H9 (cell line): ENCODE data around the gene SPTA1. TPM values are rescaled to one million over a fixed set of nuclear protein-coding genes. Genes with fewer than 3 reads are reported as not detected.
A peak's percentile ranks its signal among the peaks of the same experiment; 100 is the strongest.

Experiments
- DNase-seq: peaks from one replicate; pipeline ENCODE4 v3.0.0-alpha.2; 2017
- H2AFZ ChIP-seq: one replicate; pipeline ENCODE4 v1.6.1; 2013; ENCODE audit warnings: mild to moderate bottlenecking, low read length, control low read depth, moderate library complexity
- H2AK5ac ChIP-seq: 2 replicates; pipeline ENCODE4 v1.6.1; 2013; ENCODE audit warnings: low read length, control low read depth, mixed read lengths; ENCODE audit not compliant: insufficient read length
- H2BK120ac ChIP-seq: one replicate; pipeline ENCODE4 v1.6.1; 2013; ENCODE audit warnings: low read depth, mild to moderate bottlenecking, low read length, control low read depth, inconsistent platforms; ENCODE audit not compliant: poor library complexity, severe bottlenecking
- H2BK12ac ChIP-seq: 2 replicates; pipeline ENCODE4 v1.6.1; 2013; ENCODE audit warnings: low read length, control low read depth, mixed read lengths, low read depth; ENCODE audit not compliant: insufficient read length
- H2BK15ac ChIP-seq: 2 replicates; pipeline ENCODE4 v1.6.1; 2013; ENCODE audit warnings: low read depth, low read length, control low read depth
- H2BK20ac ChIP-seq: one replicate; pipeline ENCODE4 v1.6.1; 2013; ENCODE audit warnings: low read depth, mild to moderate bottlenecking, low read length, control low read depth, inconsistent platforms; ENCODE audit not compliant: poor library complexity, severe bottlenecking
- H2BK5ac ChIP-seq: 2 replicates; pipeline ENCODE4 v1.6.1; 2013; ENCODE audit warnings: low read length, control low read depth, mixed read lengths; ENCODE audit not compliant: insufficient read length
- H3K14ac ChIP-seq: 2 replicates; pipeline ENCODE4 v1.6.1; 2013; ENCODE audit warnings: low read length, control low read depth; ENCODE audit not compliant: insufficient read depth
- H3K18ac ChIP-seq: 2 replicates; pipeline ENCODE4 v1.6.1; 2013; ENCODE audit warnings: low read depth, mild to moderate bottlenecking, mixed read lengths, low read length, control low read depth; ENCODE audit not compliant: insufficient read length
- H3K23ac ChIP-seq: 2 replicates; pipeline ENCODE4 v1.6.1; 2013; ENCODE audit warnings: low read length, control low read depth, mixed read lengths, low read depth; ENCODE audit not compliant: insufficient read length
- H3K23me2 ChIP-seq: 2 replicates; pipeline ENCODE4 v1.6.1; 2013; ENCODE audit warnings: low read depth, mild to moderate bottlenecking, mixed read lengths, low read length, control low read depth; ENCODE audit not compliant: insufficient read length, poor library complexity, severe bottlenecking
- H3K27ac ChIP-seq: 2 replicates; pipeline ENCODE4 v1.5.1; 2013; ENCODE audit warnings: low read length, control low read depth, mixed read lengths, low read depth; ENCODE audit not compliant: insufficient read length
- H3K27me3 ChIP-seq: 2 replicates; pipeline ENCODE4 v1.6.1; 2013; ENCODE audit warnings: low read length, control low read depth, inconsistent platforms; ENCODE audit not compliant: insufficient read depth
- H3K4ac ChIP-seq: 2 replicates; pipeline ENCODE4 v1.6.1; 2013; ENCODE audit warnings: low read depth, mild to moderate bottlenecking, control low read depth, inconsistent platforms, low read length, moderate library complexity
- H3K4me1 ChIP-seq: 2 replicates; pipeline ENCODE4 v1.6.1; 2013; ENCODE audit warnings: low read length, control low read depth, inconsistent platforms; ENCODE audit not compliant: insufficient read depth
- H3K4me2 ChIP-seq: 2 replicates; pipeline ENCODE4 v1.6.1; 2013; ENCODE audit warnings: low read length, control low read depth, mixed read lengths; ENCODE audit not compliant: insufficient read length, insufficient read depth
- H3K56ac ChIP-seq: 2 replicates; pipeline ENCODE4 v1.6.1; 2013; ENCODE audit warnings: low read depth, mild to moderate bottlenecking, mixed read lengths, low read length, control low read depth; ENCODE audit not compliant: insufficient read length
- H3K79me1 ChIP-seq: 2 replicates; pipeline ENCODE4 v1.6.1; 2013; ENCODE audit warnings: low read depth, mild to moderate bottlenecking, moderate library complexity, low read length, control low read depth, inconsistent platforms; ENCODE audit not compliant: insufficient read depth, poor library complexity, severe bottlenecking
- H3K79me2 ChIP-seq: 2 replicates; pipeline ENCODE4 v1.6.1; 2013; ENCODE audit warnings: low read length, control low read depth, inconsistent platforms; ENCODE audit not compliant: insufficient read depth
- H3K9ac ChIP-seq: 2 replicates; pipeline ENCODE4 v1.6.1; 2013; ENCODE audit warnings: low read length, control low read depth, mixed read lengths; ENCODE audit not compliant: insufficient read length; ENCODE audit errors: extremely low read depth
- H3K9me3 ChIP-seq: one replicate; pipeline ENCODE4 v1.6.1; 2013; ENCODE audit warnings: low read depth, low read length, inconsistent platforms; ENCODE audit not compliant: control insufficient read depth
- H3T11ph ChIP-seq: one replicate; pipeline ENCODE4 v1.6.1; 2013; ENCODE audit warnings: mild to moderate bottlenecking, low read length, control low read depth, inconsistent platforms
- H4K20me1 ChIP-seq: one replicate; pipeline ENCODE4 v1.6.1; 2013; ENCODE audit not compliant: control insufficient read depth, insufficient read length, insufficient read depth
- H4K5ac ChIP-seq: 2 replicates; pipeline ENCODE4 v1.6.1; 2013; ENCODE audit warnings: low read depth, mild to moderate bottlenecking, mixed read lengths, low read length, control low read depth; ENCODE audit not compliant: insufficient read length
- H4K8ac ChIP-seq: replicated peaks from 2 replicates; pipeline ENCODE4 v1.6.1; 2013; ENCODE audit warnings: low read length, control low read depth, mixed read lengths, low read depth; ENCODE audit not compliant: insufficient read length
- H4K91ac ChIP-seq: 2 replicates; pipeline ENCODE4 v1.6.1; 2013; ENCODE audit warnings: low read depth, mild to moderate bottlenecking, moderate library complexity, mixed read lengths, low read length, control low read depth; ENCODE audit not compliant: insufficient read length
- H3K27ac Mint-ChIP-seq, 3 experiments: 2 replicates in 2 of 3; 3 replicates in 1 of 3; pipeline ENCODE4 v1.8.0; 2020 to 2021; ENCODE audit warnings: mixed read lengths in 3 of 3, mild to moderate bottlenecking in 1 of 3, moderate library complexity in 1 of 3
- H3K27me3 Mint-ChIP-seq: 2 replicates; pipeline ENCODE4 v1.8.0; 2021; ENCODE audit warnings: low read depth, mild to moderate bottlenecking, moderate library complexity, mixed read lengths
- H3K36me3 Mint-ChIP-seq, 3 experiments: 2 replicates in 2 of 3; 3 replicates in 1 of 3; pipeline ENCODE4 v1.8.0; 2020 to 2021; ENCODE audit warnings: low read depth in 3 of 3, mixed read lengths in 3 of 3; ENCODE audit not compliant: insufficient read depth in 1 of 3
- H3K4me1 Mint-ChIP-seq, 2 experiments: 2 replicates each; pipeline ENCODE4 v1.8.0; 2020; ENCODE audit warnings: mixed read lengths in 2 of 2
- H3K4me3 Mint-ChIP-seq, 2 experiments: 2 replicates in 1 of 2; 3 replicates in 1 of 2; pipeline ENCODE4 v1.8.0; 2020 to 2021; ENCODE audit warnings: mild to moderate bottlenecking in 2 of 2, mixed read lengths in 2 of 2, moderate library complexity in 1 of 2
- H3K9me3 Mint-ChIP-seq, 2 experiments: 2 replicates in 1 of 2; 3 replicates in 1 of 2; pipeline ENCODE4 v1.8.0; 2020; ENCODE audit warnings: mild to moderate bottlenecking in 2 of 2, mixed read lengths in 2 of 2, moderate library complexity in 1 of 2
- WGBS: extraction: QIAGEN DNeasy Blood & Tissue Kit; methylation state at CpG from one replicate; pipeline ENCODE4 v1.1.7; 2013; ENCODE audit warnings: missing lambda C conversion rate, low lambda C conversion rate, mixed read lengths; ENCODE audit not compliant: insufficient read length; ENCODE audit errors: extremely low coverage; 5-methylcytosine and 5-hydroxymethylcytosine counted together
- total RNA-seq: library from RNA; stranded (reverse); gene quantifications from 2 replicates; pipeline ENCODE4 v1.2.1, GENCODE V29; 2021
- TF ChIP-seq, protein P1 (sequence below): fragments of 200-600 bp; sonication (generic); conservative IDR thresholded peaks from 3 replicates; pipeline ENCODE4 v1.8.0; 2021; ENCODE audit warnings: antibody characterized with exemption, mild to moderate bottlenecking

SPTA1 gene
- total RNA-seq, 1 experiment from 2014 or later: not detected

DNA sequence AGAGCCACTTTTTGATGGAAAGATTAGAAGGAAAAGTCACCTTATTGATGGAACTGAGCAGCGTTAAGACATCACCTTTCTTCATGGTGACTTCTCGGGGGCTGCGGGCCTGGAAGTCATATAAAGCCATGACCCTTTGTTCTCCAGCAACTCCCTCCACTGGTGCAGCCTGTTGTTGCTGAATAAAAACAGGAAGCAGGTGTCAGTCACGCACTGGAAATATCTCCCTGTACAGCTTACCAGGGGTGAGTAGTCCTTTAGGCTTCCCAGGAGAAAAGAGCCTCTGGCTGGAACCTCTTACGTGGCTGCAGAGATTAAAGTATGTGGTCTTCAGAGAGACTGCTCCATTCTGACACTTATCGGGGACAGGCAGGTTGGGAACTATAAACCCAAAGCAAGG is 31.9 kb downstream of the SPTA1 start:
- Histone ChIP-seq H3K27me3 (no peaks in the 10 kb centered on the region; the same call in 1 of the 2 replicates), H3K9me3 (no peaks in the 10 kb centered on the region), H3K4me2 (no peak overlapping the region), H3K4me1 (no peaks in the 10 kb centered on the region; the same call in 1 of the 2 replicates), H3K9ac (no peak overlapping the region), H3K23me2 (no peaks in the 10 kb centered on the region), H2BK12ac (no peak overlapping the region), H2BK5ac (no peak overlapping the region), H4K5ac (no peak overlapping the region), H3K56ac (no peak overlapping the region), H2BK15ac (no peak overlapping the region), H3K27ac (no peak overlapping the region), H3K23ac (no peak overlapping the region), H3K79me2 (no peaks in the 10 kb centered on the region), H2BK120ac (no peak overlapping the region), H4K8ac (no peak overlapping the region), H2AFZ (no peak overlapping the region), H3T11ph (no peak overlapping the region), H3K18ac (no peak overlapping the region), H3K4ac (no peak overlapping the region), H3K79me1 (no peaks in the 10 kb centered on the region), H2AK5ac (no peak overlapping the region), H4K20me1 (no peaks in the 10 kb centered on the region), H3K14ac (no peak overlapping the region), H2BK20ac (no peak overlapping the region), H4K91ac (no peak overlapping the region)
- Mint-ChIP-seq H3K9me3 (no peaks in the 10 kb centered on the region), H3K27me3 (no peaks in the 10 kb centered on the region), H3K27ac (peak overlapping the region in 1 of 3 experiments; percentile 90; a peak in 1 of 7 replicates), H3K36me3 (no peaks in the 10 kb centered on the region), H3K4me1 (no peaks in the 10 kb centered on the region), H3K4me3 (no peak overlapping the region)
- TF ChIP-seq, protein P1, sequence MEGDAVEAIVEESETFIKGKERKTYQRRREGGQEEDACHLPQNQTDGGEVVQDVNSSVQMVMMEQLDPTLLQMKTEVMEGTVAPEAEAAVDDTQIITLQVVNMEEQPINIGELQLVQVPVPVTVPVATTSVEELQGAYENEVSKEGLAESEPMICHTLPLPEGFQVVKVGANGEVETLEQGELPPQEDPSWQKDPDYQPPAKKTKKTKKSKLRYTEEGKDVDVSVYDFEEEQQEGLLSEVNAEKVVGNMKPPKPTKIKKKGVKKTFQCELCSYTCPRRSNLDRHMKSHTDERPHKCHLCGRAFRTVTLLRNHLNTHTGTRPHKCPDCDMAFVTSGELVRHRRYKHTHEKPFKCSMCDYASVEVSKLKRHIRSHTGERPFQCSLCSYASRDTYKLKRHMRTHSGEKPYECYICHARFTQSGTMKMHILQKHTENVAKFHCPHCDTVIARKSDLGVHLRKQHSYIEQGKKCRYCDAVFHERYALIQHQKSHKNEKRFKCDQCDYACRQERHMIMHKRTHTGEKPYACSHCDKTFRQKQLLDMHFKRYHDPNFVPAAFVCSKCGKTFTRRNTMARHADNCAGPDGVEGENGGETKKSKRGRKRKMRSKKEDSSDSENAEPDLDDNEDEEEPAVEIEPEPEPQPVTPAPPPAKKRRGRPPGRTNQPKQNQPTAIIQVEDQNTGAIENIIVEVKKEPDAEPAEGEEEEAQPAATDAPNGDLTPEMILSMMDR: no peak
- WGBS: no CpG with 5 or more reads among the region's 6 CpGs
- DNase-seq: no peak
